ENCODE data around the gene TIMM13. TPM values are rescaled to one million over a fixed set of nuclear protein-coding genes. Genes with fewer than 3 reads are reported as not detected.

TIMM13 gene
- total RNA-seq, 1 donor from 2014 or later = 190 TPM

GRCh38 chr19:2446381-2446780 is 19.0 kb upstream of the TIMM13 start:
- Mint-ChIP-seq H3K27me3 (no peaks in the 10 kb centered on the region), H3K27ac (peak overlapping the region; percentile 88), H3K36me3 (ENCODE audit: low read depth) (peaks cover 23% of the 10 kb centered on the region), H3K9me3 (no peaks in the 10 kb centered on the region), H3K4me3 (peak overlapping the region; percentile 68), H3K4me1 (peaks cover 10% of the 10 kb centered on the region)
- intact Hi-C loops (cut with micrococcal nuclease) = no loop called here
- DNase-seq = peak; percentile 67

GRCh38 chr19:2444251-2445002 is 17.0 kb upstream of the TIMM13 start:
- no peaks in the 10 kb centered on the region for H3K27me3 Mint-ChIP-seq
- H3K27ac Mint-ChIP-seq = no peak overlapping the region
- no peaks in the 10 kb centered on the region for H3K9me3 Mint-ChIP-seq
- H3K4me1 Mint-ChIP-seq = peaks cover 11% of the 10 kb centered on the region
- no peak overlapping the region for H3K4me3 Mint-ChIP-seq
- intact Hi-C loops (cut with micrococcal nuclease) = no loop called here
- H3K36me3 Mint-ChIP-seq (ENCODE audit: low read depth) = peaks cover 24% of the 10 kb centered on the region
- DNase-seq = no peak

GRCh38 chr19:2443785-2444182 is 16.4 kb upstream of the TIMM13 start:
- H3K27ac Mint-ChIP-seq = no peak overlapping the region
- intact Hi-C loops (cut with micrococcal nuclease) = no loop called here
- DNase-seq = no peak
- H3K36me3 Mint-ChIP-seq (ENCODE audit: low read depth) = peaks cover 24% of the 10 kb centered on the region
- H3K4me3 Mint-ChIP-seq = no peak overlapping the region
- no peaks in the 10 kb centered on the region for H3K9me3 Mint-ChIP-seq
- no peaks in the 10 kb centered on the region for H3K27me3 Mint-ChIP-seq
- H3K4me1 Mint-ChIP-seq = peaks cover 10% of the 10 kb centered on the region

- no peaks in the 10 kb centered on the region for H3K27me3 Mint-ChIP-seq
- H3K36me3 Mint-ChIP-seq (ENCODE audit: low read depth) = peaks cover 23% of the 10 kb centered on the region
- H3K4me1 Mint-ChIP-seq = peaks cover 9% of the 10 kb centered on the region
- DNase-seq = no peak
- no peaks in the 10 kb centered on the region for H3K9me3 Mint-ChIP-seq
- no peak overlapping the region for H3K4me3 Mint-ChIP-seq
- intact Hi-C loops (cut with micrococcal nuclease) = no loop called here
- H3K27ac Mint-ChIP-seq = no peak overlapping the region
These were observed 15.9 kb upstream of the TIMM13 start for GRCh38 chr19:2443116-2443784.

- H3K4me1 Mint-ChIP-seq = peaks cover 3% of the 10 kb centered on the region
- H3K27me3 Mint-ChIP-seq = no peaks in the 10 kb centered on the region
- no peak overlapping the region for H3K27ac Mint-ChIP-seq
- intact Hi-C loops (cut with micrococcal nuclease) = no loop called here
- H3K9me3 Mint-ChIP-seq = no peaks in the 10 kb centered on the region
- H3K36me3 Mint-ChIP-seq (ENCODE audit: low read depth) = peaks cover 24% of the 10 kb centered on the region
- H3K4me3 Mint-ChIP-seq = no peak overlapping the region
- DNase-seq = no peak
These were observed 13.8 kb upstream of the TIMM13 start for GRCh38 chr19:2441096-2441752.

- intact Hi-C loops (cut with micrococcal nuclease) = no loop called here
- H3K27me3 Mint-ChIP-seq = no peaks in the 10 kb centered on the region
- peaks cover 3% of the 10 kb centered on the region for H3K4me1 Mint-ChIP-seq
- no peaks in the 10 kb centered on the region for H3K9me3 Mint-ChIP-seq
- H3K4me3 Mint-ChIP-seq = no peak overlapping the region
- DNase-seq = no peak
- peaks cover 27% of the 10 kb centered on the region for H3K36me3 Mint-ChIP-seq (ENCODE audit: low read depth)
- no peak overlapping the region for H3K27ac Mint-ChIP-seq
These were observed 13.1 kb upstream of the TIMM13 start for GRCh38 chr19:2440515-2440914.

GRCh38 chr19:2438178-2438577 is 10.8 kb upstream of the TIMM13 start:
- Mint-ChIP-seq H3K36me3 (ENCODE audit: low read depth) (peaks cover 31% of the 10 kb centered on the region), H3K4me3 (no peak overlapping the region), H3K9me3 (no peaks in the 10 kb centered on the region), H3K27ac (no peak overlapping the region), H3K4me1 (peaks cover 3% of the 10 kb centered on the region), H3K27me3 (no peaks in the 10 kb centered on the region)
- no peak for DNase-seq
- intact Hi-C loops (cut with micrococcal nuclease) = no loop called here

GRCh38 chr19:2436926-2437325 is 9.5 kb upstream of the TIMM13 start:
- no peak for DNase-seq
- Mint-ChIP-seq H3K9me3 (no peaks in the 10 kb centered on the region), H3K4me3 (no peak overlapping the region), H3K4me1 (peaks cover 3% of the 10 kb centered on the region), H3K36me3 (ENCODE audit: low read depth) (peaks cover 35% of the 10 kb centered on the region), H3K27ac (no peak overlapping the region), H3K27me3 (no peaks in the 10 kb centered on the region)
- intact Hi-C loops (cut with micrococcal nuclease) = no loop called here

GRCh38 chr19:2436384-2436783 is 9.0 kb upstream of the TIMM13 start:
- Mint-ChIP-seq H3K27ac (no peak overlapping the region), H3K27me3 (no peaks in the 10 kb centered on the region), H3K9me3 (no peaks in the 10 kb centered on the region), H3K36me3 (ENCODE audit: low read depth) (peaks cover 34% of the 10 kb centered on the region), H3K4me3 (no peak overlapping the region), H3K4me1 (peaks cover 3% of the 10 kb centered on the region)
- intact Hi-C loops (cut with micrococcal nuclease) = no loop called here
- no peak for DNase-seq

GRCh38 chr19:2434721-2435265 is 7.4 kb upstream of the TIMM13 start:
- no peaks in the 10 kb centered on the region for H3K9me3 Mint-ChIP-seq
- intact Hi-C loops (cut with micrococcal nuclease) = no loop called here
- H3K27ac Mint-ChIP-seq = peak overlapping the region; percentile 47
- H3K27me3 Mint-ChIP-seq = no peaks in the 10 kb centered on the region
- no peak overlapping the region for H3K4me3 Mint-ChIP-seq
- no peak for DNase-seq
- peaks cover 32% of the 10 kb centered on the region for H3K36me3 Mint-ChIP-seq (ENCODE audit: low read depth)
- no peaks in the 10 kb centered on the region for H3K4me1 Mint-ChIP-seq

GRCh38 chr19:2434267-2434666 is 6.9 kb upstream of the TIMM13 start:
- DNase-seq = no peak
- peak overlapping the region; percentile 63 for H3K27ac Mint-ChIP-seq

GRCh38 chr19:2433854-2434253 is 6.5 kb upstream of the TIMM13 start:
- Mint-ChIP-seq H3K4me1 (peaks cover 2% of the 10 kb centered on the region), H3K4me3 (no peak overlapping the region), H3K27ac (no peak overlapping the region), H3K36me3 (ENCODE audit: low read depth) (peaks cover 38% of the 10 kb centered on the region), H3K9me3 (no peaks in the 10 kb centered on the region), H3K27me3 (no peaks in the 10 kb centered on the region)
- intact Hi-C loops (cut with micrococcal nuclease) = no loop called here
- no peak for DNase-seq

More at GRCh38 chr19:2434267-2434666, 6.9 kb upstream of the TIMM13 start:
- Mint-ChIP-seq H3K4me1 (no peaks in the 10 kb centered on the region), H3K36me3 (ENCODE audit: low read depth) (peaks cover 35% of the 10 kb centered on the region), H3K4me3 (no peak overlapping the region), H3K27me3 (no peaks in the 10 kb centered on the region), H3K9me3 (no peaks in the 10 kb centered on the region)
- intact Hi-C loops (cut with micrococcal nuclease) = no loop called here

GRCh38 chr19:2432131-2432848 is 4.9 kb upstream of the TIMM13 start:
- Mint-ChIP-seq H3K4me3 (no peak overlapping the region), H3K4me1 (peaks cover 7% of the 10 kb centered on the region), H3K36me3 (ENCODE audit: low read depth) (peaks cover 38% of the 10 kb centered on the region), H3K9me3 (no peaks in the 10 kb centered on the region), H3K27ac (no peak overlapping the region), H3K27me3 (no peaks in the 10 kb centered on the region)
- DNase-seq = no peak
- intact Hi-C loops (cut with micrococcal nuclease) = no loop called here
